K562 (cell line): ENCODE data around the gene CORO2A. TPM values are rescaled to one million over a fixed set of nuclear protein-coding genes. Genes with fewer than 3 reads are reported as not detected.

Experiments used
- ATAC-seq: fragments of 200-7000 bp; cut with Tn5 transposase; 3 replicates; pipeline ENCODE4 v1.9.1; 2020; ENCODE audit warnings: moderate library complexity
- BruUV-seq: library from RNA; stranded (reverse); fragments of 400-500 nt; replicated peaks from 2 replicates; lab custom pipeline; 2021; lab: Mats Ljungman, UMichigan
- CTCF ChIA-PET: fragments of 300-600 bp; formaldehyde crosslinking; extraction: SDS; loops from one replicate; lab custom pipeline; 2021; ENCODE audit warnings: low intra/inter-chr PET ratio; lab: Yijun Ruan, JAX
- POLR2A ChIA-PET: fragments of 300-600, 350-650 bp; sonication (Branson Sonifier 250); formaldehyde crosslinking; extraction: SDS; loops from one replicate; lab custom pipeline; 2021; ENCODE audit warnings: antibody characterized with exemption, inconsistent platforms; lab: Yijun Ruan, JAX
- DNase-seq, 4 experiments: peaks; one replicate each; pipeline versions ENCODE4 v3.0.0 to v3.0.0-alpha.2; 2011 to 2018; ENCODE audit warnings: low spot score in 3 of 4, mixed read lengths in 3 of 4; ENCODE audit errors: extremely low read depth in 1 of 4
- FAIRE-seq: peaks from 2 replicates; lab custom pipeline; 2011; peaks lifted over from hg19 to GRCh38; lab: Jason Lieb, UNC
- H2AFZ ChIP-seq: 2 replicates; pipeline ENCODE4 v1.6.0; 2011; ENCODE audit warnings: low read depth, low read length, control low read depth, inconsistent platforms
- H3K27ac ChIP-seq: fragments of 200-600 bp; 3 replicates; pipeline ENCODE4 v1.8.0; 2011; ENCODE audit warnings: low read depth, mild to moderate bottlenecking, control low read depth, inconsistent platforms, low read length, moderate library complexity, mixed read lengths; ENCODE audit errors: extremely low read depth
- H3K27me3 ChIP-seq, 2 experiments: fragments of 300-600 bp in 1 of 2; 2 replicates in 1 of 2; 3 replicates in 1 of 2; pipeline versions ENCODE4 v1.6.0 to v1.8.0; 2011; ENCODE audit warnings: inconsistent platforms in 2 of 2, low read length in 2 of 2, mild to moderate bottlenecking in 1 of 2, mixed read lengths in 1 of 2, moderate library complexity in 1 of 2; ENCODE audit not compliant: control insufficient read depth in 2 of 2, insufficient read depth in 2 of 2
- H3K36me3 ChIP-seq: fragments of 300-600 bp; 3 replicates; pipeline ENCODE4 v1.8.0; 2011; ENCODE audit warnings: mild to moderate bottlenecking, low read length, inconsistent platforms; ENCODE audit not compliant: control insufficient read depth, insufficient read depth
- H3K4me1 ChIP-seq, 2 experiments: fragments of 200-600 bp in 1 of 2; replicated peaks in 1 of 2; 2 replicates in 1 of 2; 3 replicates in 1 of 2; pipeline versions ENCODE4 v1.5.1 to v1.8.0; 2011; ENCODE audit warnings: inconsistent platforms in 2 of 2, low read length in 2 of 2, mild to moderate bottlenecking in 1 of 2, mixed read lengths in 1 of 2, moderate library complexity in 1 of 2; ENCODE audit not compliant: control insufficient read depth in 2 of 2, insufficient read depth in 2 of 2
- H3K4me2 ChIP-seq: 2 replicates; pipeline ENCODE4 v1.6.1; 2011; ENCODE audit warnings: low read length, control low read depth, inconsistent platforms, mixed read lengths; ENCODE audit not compliant: insufficient read depth
- H3K4me3 ChIP-seq: fragments of 200-600 bp; sonication (generic), shearing (Covaris generic); 2 replicates; pipeline ENCODE4 v1.5.1; 2016; ENCODE audit warnings: control low read depth, inconsistent platforms
- H3K79me2 ChIP-seq: fragments of 200-600 bp; 3 replicates; pipeline ENCODE4 v1.8.0; 2011; ENCODE audit warnings: low read length, inconsistent platforms; ENCODE audit not compliant: control insufficient read depth, insufficient read depth
- H3K9ac ChIP-seq, 2 experiments: 2 replicates each; pipeline versions ENCODE4 v1.6.0 to v1.6.1; 2011; ENCODE audit warnings: low read depth in 2 of 2, low read length in 2 of 2, control low read depth in 1 of 2, inconsistent platforms in 1 of 2, mild to moderate bottlenecking in 1 of 2, mixed read lengths in 1 of 2; ENCODE audit not compliant: insufficient read depth in 1 of 2
- H3K9me1 ChIP-seq: one replicate; pipeline ENCODE4 v1.6.0; 2011; ENCODE audit warnings: inconsistent platforms, mild to moderate bottlenecking, low read length, moderate library complexity; ENCODE audit not compliant: control insufficient read depth, insufficient read depth
- H3K9me3 ChIP-seq: replicated peaks from 2 replicates; pipeline ENCODE4 v1.5.1; 2011; ENCODE audit warnings: low read depth, low read length, inconsistent platforms; ENCODE audit not compliant: control insufficient read depth, insufficient read depth
- H4K20me1 ChIP-seq: replicated peaks from 2 replicates; pipeline ENCODE4 v1.6.1; 2011; ENCODE audit warnings: low read length, inconsistent platforms, mixed read lengths; ENCODE audit not compliant: control insufficient read depth, insufficient read depth
- CTBP1 ChIP-seq: fragments of 450-650 bp; IDR thresholded peaks from 2 replicates; pipeline ENCODE4 v1.6.1; 2016; ENCODE audit warnings: borderline replicate concordance
- DNMT1 ChIP-seq: fragments of 450-650 bp; IDR thresholded peaks from 2 replicates; pipeline ENCODE4 v1.6.1; 2016; ENCODE audit warnings: antibody characterized with exemption, mild to moderate bottlenecking
- HMG20B ChIP-seq: fragments of 250-450 bp; sonication (Bioruptor Pico); IDR thresholded peaks from 2 replicates; pipeline ENCODE4 v1.5.0; 2021; ENCODE audit warnings: mild to moderate bottlenecking
- KAT8 ChIP-seq: fragments of 450-650 bp; IDR thresholded peaks from 2 replicates; pipeline ENCODE4 v1.6.1; 2016; ENCODE audit warnings: low read depth, mild to moderate bottlenecking
- LEF1 ChIP-seq: fragments of 450-650 bp; IDR thresholded peaks from 2 replicates; pipeline ENCODE4 v1.6.1; 2016; ENCODE audit warnings: mild to moderate bottlenecking
- MTA1 ChIP-seq: fragments of 450-650 bp; IDR thresholded peaks from 2 replicates; pipeline ENCODE4 v1.6.1; 2017; ENCODE audit warnings: borderline replicate concordance
- NKRF ChIP-seq: fragments of 450-650 bp; IDR thresholded peaks from 2 replicates; pipeline ENCODE4 v1.6.1; 2016; ENCODE audit warnings: borderline replicate concordance
- POLR2G ChIP-seq: fragments of 200-400 bp; formaldehyde crosslinking; IDR thresholded peaks from 2 replicates; pipeline ENCODE4 v1.6.1; 2017; ENCODE audit warnings: low read depth, mild to moderate bottlenecking, antibody characterized with exemption, low read length, moderate library complexity
- SMAD1 ChIP-seq: fragments of 150-350 bp; IDR thresholded peaks from 2 replicates; pipeline ENCODE4 v1.6.1; 2014; ENCODE audit warnings: low read length, low read depth; ENCODE audit not compliant: partially characterized antibody
- SMAD3 ChIP-seq: fragments of 450-650 bp; formaldehyde crosslinking; conservative IDR thresholded peaks from 2 replicates; pipeline ENCODE4 v1.4.0; 2020; ENCODE audit warnings: mild to moderate bottlenecking
- STAT5A ChIP-seq: IDR thresholded peaks from 2 replicates; pipeline ENCODE4 v1.6.1; 2012; ENCODE audit warnings: low read length, inconsistent platforms, borderline replicate concordance
- TCF15 ChIP-seq: fragments of 250-450 bp; sonication (Bioruptor Pico); IDR thresholded peaks from 2 replicates; pipeline ENCODE4 v1.8.0; 2022; ENCODE audit warnings: moderate library complexity, mild to moderate bottlenecking, inconsistent platforms
- UBTF ChIP-seq, 2 experiments: IDR thresholded peaks; 2 replicates each; pipeline ENCODE4 v1.6.1; 2012; ENCODE audit warnings: improper control_type of control experiment in 2 of 2, low read depth in 2 of 2, low read length in 2 of 2, borderline replicate concordance in 1 of 2
- ZNF133 ChIP-seq: fragments of 250-450 bp; sonication (Bioruptor Pico); IDR thresholded peaks from 2 replicates; pipeline ENCODE4 v1.4.0; 2020; ENCODE audit warnings: mild to moderate bottlenecking
- ZNF197 ChIP-seq: fragments of 200-800 bp; sonication (Bioruptor generic); IDR thresholded peaks from 2 replicates; pipeline ENCODE4 v1.6.1; 2016; ENCODE audit warnings: low read depth, missing genetic modification characterization, missing compliant biosample characterization
- ZNF212 ChIP-seq: fragments of 450-650 bp; formaldehyde crosslinking; IDR thresholded peaks from 2 replicates; pipeline ENCODE4 v1.4.0; 2020; ENCODE audit warnings: mild to moderate bottlenecking
- ZNF23 ChIP-seq: fragments of 250-450 bp; sonication (Bioruptor Pico); IDR thresholded peaks from 2 replicates; pipeline ENCODE4 v1.4.0; 2020; ENCODE audit warnings: mild to moderate bottlenecking
- ZNF282 ChIP-seq: sonication (generic); formaldehyde crosslinking; IDR thresholded peaks from 2 replicates; pipeline ENCODE4 v1.8.1; 2023; ENCODE audit warnings: missing genetic modification reagents
- ZNF408 ChIP-seq: fragments of 250-450 bp; sonication (Bioruptor Pico); IDR thresholded peaks from 2 replicates; pipeline ENCODE4 v1.4.0; 2020; ENCODE audit warnings: low read depth, mild to moderate bottlenecking, moderate library complexity
- ZNF764 ChIP-seq: fragments of 250-450 bp; sonication (Bioruptor Pico); IDR thresholded peaks from 2 replicates; pipeline ENCODE4 v1.4.0; 2020; ENCODE audit warnings: low read depth, mild to moderate bottlenecking, moderate library complexity
- WGBS: fragments of 100-300 bp; shearing (Covaris generic); methylation state at CpG from one replicate; pipeline ENCODE4 v1.1.6; 2016; ENCODE audit warnings: low coverage, mixed read lengths; ENCODE audit not compliant: insufficient coverage; ENCODE audit errors: missing lambda C conversion rate; 5-methylcytosine and 5-hydroxymethylcytosine counted together
- in situ Hi-C: fragments of 300-500 bp; cut with MboI; formaldehyde crosslinking; loops from 4 replicates; pipeline ENCODE4 v1.15.0; 2018; ENCODE audit warnings: inconsistent platforms, mixed read lengths
- intact Hi-C: fragments of 100-400 bp; cut with micrococcal nuclease; formaldehyde crosslinking; loops from 2 replicates; pipeline ENCODE4 v1.14.2; 2022
- polyA plus RNA-seq, 8 experiments: library from polyadenylated mRNA; depleted of rRNA in 4 of 8; stranded (reverse) in 5 of 8; unstranded in 3 of 8; fragments of >200 nt; fragmentation: Nextera tagmentation in 2 of 8; fragmentation: Illumina TruSeq in 1 of 8; extraction: Ambion mirVana in 2 of 8; extraction: Trizol in 1 of 8; gene quantifications; 2 replicates each; pipeline versions ENCODE4 v1.2.1 to v1.2.3, GENCODE V29; 2011 to 2014; ENCODE audit warnings: inconsistent platforms in 1 of 8, missing spikeins in 1 of 8
- total RNA-seq, 7 experiments: library from RNA; depleted of rRNA in 6 of 7; stranded (reverse); fragments of >200 nt in 6 of 7; fragmentation: Illumina TruSeq in 2 of 7; extraction: Trizol in 2 of 7; gene quantifications; 2 replicates each; pipeline versions ENCODE4 v1.2.1 to v1.2.3, GENCODE V29; 2011 to 2021; ENCODE audit warnings: low replicate concordance in 1 of 7

The CORO2A gene
- total and polyA plus RNA-seq, 9 of the 15 experiments (the other 6 are each of a cell fraction or from before 2014, with no cell fraction given), result 9.5 to 26.6 (median 18.0) TPM

- ATAC-seq (peak; percentile 84), DNase-seq (peak; percentile 48 to 89 (median 66)), FAIRE-seq (peak; percentile 96)
- POLR2A ChIA-PET, result interaction anchor here (3.2 to 5.2 kb wide), 2 partner anchors 11 to 16 kb away, joined by 18 to 21 read pairs; partner anchors contain the start of gene TBC1D2
- no peaks in the 10 kb centered on the region for H3K27me3 ChIP-seq
- no peaks in the 10 kb centered on the region; the same call in 2 of the 3 replicates for H3K79me2 ChIP-seq
- H3K9ac ChIP-seq, result no peak overlapping the region; a peak in 1 of 4 replicates
- in situ Hi-C loops, result no loop called here
- CTCF ChIA-PET, result no interaction called here
- H3K4me3 ChIP-seq, result no peak overlapping the region
- H3K36me3 ChIP-seq, result peaks cover 8% of the 10 kb centered on the region; the same call in 1 of the 3 replicates
- H4K20me1 ChIP-seq, result no peaks in the 10 kb centered on the region
- H3K9me3 ChIP-seq, result no peaks in the 10 kb centered on the region
- H3K4me2 ChIP-seq, result peak overlapping the region; percentile 29
- 3% methylated on average over 3 of the region's 3 CpGs for WGBS
- H2AFZ ChIP-seq, result peak overlapping the region; percentile 1
- peak overlapping the region; percentile 1; the same call in 2 of the 3 replicates for H3K27ac ChIP-seq
- intact Hi-C loops, result loop anchor here (1.0 to 2.0 kb wide), 2 partner anchors 15 to 16 kb away; no protein-coding TSS in a partner anchor
- no peaks in the 10 kb centered on the region for H3K9me1 ChIP-seq
- H3K4me1 ChIP-seq, result peaks cover 21 to 37% of the 10 kb centered on the region in 2 experiments
- no TSS peak for BruUV-seq
- TF ChIP-seq DNMT1, result no peak
- no peak for TF ChIP-seq KAT8
- peak; percentile 64; the same call in 1 of the 2 replicates for TF ChIP-seq MTA1
- no peak for TF ChIP-seq POLR2G
- no peak for TF ChIP-seq NKRF
- TF ChIP-seq ZNF408 (CRISPR knock-in tag), result no peak
- TF ChIP-seq ZNF133 (CRISPR knock-in tag), result no peak
- no peak for TF ChIP-seq TCF15 (CRISPR knock-in tag)
- no peak for TF ChIP-seq SMAD3
- no peak for TF ChIP-seq ZNF212 (CRISPR knock-in tag)
- peak; percentile 33; the same call in 1 of the 2 replicates for TF ChIP-seq LEF1
- TF ChIP-seq ZNF197 (CRISPR knock-in tag), result no peak
- TF ChIP-seq CTBP1, result peak; percentile 96
- TF ChIP-seq STAT5A, result peak; percentile 34; the same call in 1 of the 2 replicates
- TF ChIP-seq SMAD1, result no peak
- no peak; a peak in 1 of 4 replicates for TF ChIP-seq UBTF (IDR thresholded peaks at IDR 0.05; ENCODE audit: borderline replicate concordance in 1 of 2, low read depth in 2 of 2, low read length in 2 of 2)
- no peak for TF ChIP-seq ZNF23 (CRISPR knock-in tag)
- TF ChIP-seq ZNF282 (CRISPR knock-in tag), result no peak
- TF ChIP-seq ZNF764 (CRISPR knock-in tag), result no peak
- TF ChIP-seq HMG20B, result no peak
Measured at GRCh38 chr9:98240475-98240874, 48.0 kb upstream of the CORO2A start.
